SKM-1 treated with dmso at 0.1 percent for 144 hours (cell line): ENCODE data around the gene DPH5.
"Not testable (repeated sequence)": the region's sequence is repeated elsewhere in the genome, so short reads cannot be mapped to it uniquely, and the experiment has no call there.

Experiments
- DNase-seq: peaks from one replicate; lab custom pipeline; 2025; ENCODE audit not compliant: unreplicated experiment; lab: John Stamatoyannopoulos, UW

The DPH5 gene

GRCh38 chr1:100946064-100946463 is 79.5 kb downstream of the DPH5 start:
- DNase-seq, result not testable (repeated sequence)

DNA sequence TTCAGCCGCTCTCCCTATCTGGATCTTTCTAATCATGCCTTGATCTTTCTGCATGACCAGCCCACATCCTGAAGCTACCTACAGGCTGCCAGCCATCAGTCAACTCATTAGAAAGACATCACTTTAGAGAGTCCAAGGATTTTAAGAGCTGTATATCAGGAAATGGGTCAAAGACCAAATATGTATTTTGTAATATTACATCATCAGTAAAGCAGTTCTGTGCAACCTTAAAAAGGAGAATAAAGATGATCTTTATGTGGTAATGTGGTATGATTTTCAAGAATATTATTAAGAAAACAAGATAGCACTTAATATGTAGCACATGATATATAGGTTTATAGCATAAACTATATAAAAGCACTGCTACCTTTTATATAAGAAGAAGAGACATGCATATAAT is 82.1 kb downstream of the DPH5 start:
- no peak for DNase-seq

DNA sequence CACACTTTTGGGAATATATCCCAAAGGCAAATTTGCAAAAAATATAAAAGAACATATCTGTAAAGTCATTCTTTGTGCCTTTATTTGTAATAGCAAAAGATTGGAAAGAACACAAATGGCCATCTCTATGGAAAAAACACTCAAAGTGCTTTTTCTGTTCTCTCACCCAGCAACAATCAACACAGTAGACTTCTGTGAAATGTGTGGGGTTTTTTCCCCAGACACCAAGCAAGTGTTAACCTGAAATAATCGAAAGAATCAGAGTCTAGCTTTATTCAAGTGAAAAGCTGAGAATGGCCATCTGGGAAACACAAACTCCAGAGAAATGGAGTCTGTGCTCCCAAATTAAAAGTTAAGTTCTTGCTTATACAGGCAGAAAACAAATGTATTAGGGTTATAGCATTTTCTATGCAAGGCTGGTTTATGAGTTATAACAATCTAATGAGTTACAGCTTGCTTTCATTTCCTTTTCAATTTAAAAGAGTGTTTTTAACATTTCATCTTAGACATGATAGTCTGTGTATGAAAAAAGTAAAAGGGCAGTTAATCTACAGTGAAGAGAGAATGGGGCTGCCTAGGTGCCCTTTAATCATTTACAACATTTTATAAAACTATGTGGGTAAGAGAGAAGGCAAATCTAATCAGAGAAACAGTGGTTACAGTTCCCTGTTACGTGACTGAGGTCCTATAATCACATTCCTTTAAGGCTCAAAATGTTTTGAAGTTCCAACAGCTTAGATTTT is 83.1 kb downstream of the DPH5 start:
- no peak for DNase-seq

- no peak for DNase-seq
Measured at GRCh38 chr1:100941580-100942216, 83.9 kb downstream of the DPH5 start.

DNA sequence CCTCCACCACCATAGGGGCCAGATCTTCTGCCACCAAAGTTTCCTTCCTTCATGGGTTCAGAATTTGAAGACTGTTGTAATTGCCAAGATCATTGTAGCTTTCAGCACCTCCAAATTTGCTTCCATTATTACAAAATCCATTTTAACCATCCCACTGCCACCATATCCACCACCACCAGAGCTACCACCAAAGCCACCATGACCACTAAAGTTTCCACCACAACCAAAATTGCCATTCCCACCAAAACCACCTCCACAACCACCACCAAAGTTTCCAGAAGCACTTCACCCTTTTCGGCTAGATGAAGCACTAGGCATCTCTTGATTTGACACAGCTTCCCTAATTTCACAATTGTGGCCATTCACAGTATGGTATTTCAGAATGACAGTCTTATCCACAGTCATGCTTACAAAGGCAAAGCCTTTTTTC is 84.5 kb downstream of the DPH5 start:
- no peak for DNase-seq
